Upper lobe of right lung (tissue), 1 donor: ENCODE measurements around the gene MYO7A. TPM values are rescaled to one million over a fixed set of nuclear protein-coding genes. Genes with fewer than 3 reads are reported as not detected.

Source experiments
- ATAC-seq: fragments of 200-7000 bp; cut with Tn5 transposase; one replicate; pipeline ENCODE4 v1.9.1; 2020; ENCODE audit warnings: mild to moderate bottlenecking, moderate library complexity
- DNase-seq: peaks from one replicate; pipeline ENCODE4 v3.0.0-alpha.2; 2020
- H3K27ac ChIP-seq: fragments of 200-600 bp; one replicate; pipeline ENCODE4 v1.8.0; 2022
- H3K27me3 ChIP-seq: fragments of 200-600 bp; one replicate; pipeline ENCODE4 v1.8.0; 2022; ENCODE audit warnings: mild to moderate bottlenecking
- H3K36me3 ChIP-seq: fragments of 200-600 bp; one replicate; pipeline ENCODE4 v1.8.0; 2022
- H3K4me1 ChIP-seq: fragments of 200-600 bp; one replicate; pipeline ENCODE4 v1.8.0; 2022
- H3K4me3 ChIP-seq: fragments of 200-600 bp; one replicate; pipeline ENCODE4 v1.8.0; 2022; ENCODE audit warnings: mild to moderate bottlenecking
- H3K9me3 ChIP-seq: fragments of 200-600 bp; one replicate; pipeline ENCODE4 v1.8.0; 2022
- intact Hi-C: fragments of 100-400 bp; cut with DNase I; formaldehyde crosslinking; loops from one replicate; pipeline ENCODE4 v1.11.0; 2022
- total RNA-seq: library from RNA; stranded (reverse); fragmentation: NEBNext Ultra II Directional; extraction: Animal tissue kit (Norgen Biotek cat#: 25700); gene quantifications from one replicate; pipeline ENCODE4 v1.2.1, GENCODE V29; 2021
- TF ChIP-seq, protein P1 (sequence below): fragments of 200-600 bp; IDR thresholded peaks from one replicate; pipeline ENCODE4 v1.8.0; 2022; ENCODE audit warnings: antibody characterized with exemption
- donor health status: DM: no; HTN: yes; CAD: no; lungs with severe emphysema.

The MYO7A gene
- total RNA-seq, 1 donor from 2014 or later: 3.6 TPM

DNA sequence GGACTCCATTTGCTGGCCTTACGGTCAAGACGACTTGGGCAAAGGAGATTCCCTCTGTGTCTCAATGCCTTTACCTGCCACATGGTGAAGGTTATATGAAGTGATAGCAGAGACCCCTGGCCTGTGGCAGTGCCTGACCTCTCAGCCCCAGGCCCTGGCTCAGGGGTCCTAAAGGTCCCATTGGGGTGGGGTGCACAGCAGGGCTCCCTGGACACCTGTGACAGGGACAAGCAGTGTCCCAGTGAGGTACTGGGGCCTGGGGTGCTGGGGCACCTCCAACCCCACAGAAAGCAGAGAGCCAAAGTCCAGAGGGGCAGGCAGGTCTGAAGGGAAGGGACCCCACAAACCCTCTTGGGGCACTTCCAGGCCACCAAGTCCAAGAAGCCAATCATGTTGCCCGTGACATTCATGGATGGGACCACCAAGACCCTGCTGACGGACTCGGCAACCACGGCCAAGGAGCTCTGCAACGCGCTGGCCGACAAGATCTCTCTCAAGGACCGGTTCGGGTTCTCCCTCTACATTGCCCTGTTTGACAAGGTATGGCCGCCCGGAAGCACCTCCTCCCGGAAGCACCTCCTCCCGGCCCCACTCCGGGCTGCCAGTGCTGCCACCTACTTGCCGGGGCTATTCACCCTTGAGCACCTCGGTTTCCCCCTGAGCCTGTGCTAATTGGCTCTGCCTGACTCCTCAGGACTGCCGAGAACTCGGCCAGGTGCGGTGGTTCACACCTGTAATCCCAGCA lies 62.5 kb downstream of the MYO7A start:
- intact Hi-C loops: loop anchor here (10.0 kb wide), 1 partner anchor 364 kb away; no protein-coding TSS in a partner anchor
- no peaks in the 10 kb centered on the region for H3K36me3 ChIP-seq
- ATAC-seq (no peak), DNase-seq (no peak)
- no peaks in the 10 kb centered on the region for H3K9me3 ChIP-seq
- no peaks in the 10 kb centered on the region for H3K27me3 ChIP-seq
- H3K27ac ChIP-seq: no peak overlapping the region
- TF ChIP-seq, protein P1, sequence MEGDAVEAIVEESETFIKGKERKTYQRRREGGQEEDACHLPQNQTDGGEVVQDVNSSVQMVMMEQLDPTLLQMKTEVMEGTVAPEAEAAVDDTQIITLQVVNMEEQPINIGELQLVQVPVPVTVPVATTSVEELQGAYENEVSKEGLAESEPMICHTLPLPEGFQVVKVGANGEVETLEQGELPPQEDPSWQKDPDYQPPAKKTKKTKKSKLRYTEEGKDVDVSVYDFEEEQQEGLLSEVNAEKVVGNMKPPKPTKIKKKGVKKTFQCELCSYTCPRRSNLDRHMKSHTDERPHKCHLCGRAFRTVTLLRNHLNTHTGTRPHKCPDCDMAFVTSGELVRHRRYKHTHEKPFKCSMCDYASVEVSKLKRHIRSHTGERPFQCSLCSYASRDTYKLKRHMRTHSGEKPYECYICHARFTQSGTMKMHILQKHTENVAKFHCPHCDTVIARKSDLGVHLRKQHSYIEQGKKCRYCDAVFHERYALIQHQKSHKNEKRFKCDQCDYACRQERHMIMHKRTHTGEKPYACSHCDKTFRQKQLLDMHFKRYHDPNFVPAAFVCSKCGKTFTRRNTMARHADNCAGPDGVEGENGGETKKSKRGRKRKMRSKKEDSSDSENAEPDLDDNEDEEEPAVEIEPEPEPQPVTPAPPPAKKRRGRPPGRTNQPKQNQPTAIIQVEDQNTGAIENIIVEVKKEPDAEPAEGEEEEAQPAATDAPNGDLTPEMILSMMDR: no peak
- peaks cover 3% of the 10 kb centered on the region for H3K4me1 ChIP-seq
- no peak overlapping the region for H3K4me3 ChIP-seq

DNA sequence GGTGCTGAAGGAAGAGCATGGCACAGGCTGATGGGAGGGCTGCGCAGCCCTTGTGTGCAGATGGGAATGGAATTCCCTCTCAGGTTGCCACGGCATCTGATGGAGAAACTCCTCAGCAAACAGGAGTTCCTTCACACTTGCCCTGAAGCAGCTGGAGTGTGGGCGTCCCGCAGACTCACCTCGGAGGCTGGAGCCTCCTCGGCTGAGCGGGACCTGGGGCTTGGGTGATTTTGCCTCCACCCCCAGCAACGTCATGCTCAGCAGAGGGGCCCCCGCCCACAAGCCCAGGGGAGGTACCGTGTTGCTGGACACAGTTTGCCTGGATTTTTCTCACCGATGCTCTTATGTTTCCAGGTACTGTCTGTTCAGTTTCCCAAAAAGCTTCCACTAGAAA lies 63.4 kb downstream of the MYO7A start:
- Histone ChIP-seq H3K27me3 (no peaks in the 10 kb centered on the region), H3K4me3 (no peak overlapping the region), H3K27ac (no peak overlapping the region), H3K36me3 (no peaks in the 10 kb centered on the region), H3K9me3 (no peaks in the 10 kb centered on the region), H3K4me1 (peaks cover 3% of the 10 kb centered on the region)
- TF ChIP-seq, protein P1: no peak
- intact Hi-C loops: loop anchor here (10.0 kb wide), 1 partner anchor 363 kb away; no protein-coding TSS in a partner anchor
- DNase-seq (no peak), ATAC-seq (peak; percentile 26)

DNA sequence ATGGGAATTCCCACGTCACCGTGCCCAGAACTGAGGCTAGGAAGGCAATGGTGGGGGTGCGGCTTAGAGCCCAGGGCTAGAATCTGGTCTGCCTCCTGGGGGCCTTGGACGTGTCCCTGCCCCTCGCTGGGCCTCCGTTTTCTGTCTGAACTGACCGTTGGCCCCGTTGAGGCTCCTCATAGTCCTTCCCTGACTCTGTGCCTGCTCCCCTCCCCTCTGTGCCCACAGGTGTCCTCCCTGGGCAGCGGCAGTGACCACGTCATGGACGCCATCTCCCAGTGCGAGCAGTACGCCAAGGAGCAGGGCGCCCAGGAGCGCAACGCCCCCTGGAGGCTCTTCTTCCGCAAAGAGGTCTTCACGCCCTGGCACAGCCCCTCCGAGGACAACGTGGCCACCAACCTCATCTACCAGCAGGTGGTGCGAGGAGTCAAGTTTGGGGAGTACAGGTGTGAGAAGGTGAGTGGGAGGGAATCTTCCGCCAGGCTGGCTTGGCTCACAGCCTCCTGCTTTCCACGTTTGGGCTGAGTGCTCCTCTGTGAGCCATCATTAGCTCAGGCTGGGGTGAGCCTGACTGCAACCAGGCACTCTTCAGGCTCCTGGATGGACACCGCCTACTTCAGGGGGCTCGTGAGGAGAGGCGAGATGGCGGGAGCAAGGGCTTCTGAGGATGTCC lies 63.9 kb downstream of the MYO7A start:
- Histone ChIP-seq H3K27me3 (no peaks in the 10 kb centered on the region), H3K27ac (no peak overlapping the region), H3K9me3 (no peaks in the 10 kb centered on the region), H3K4me3 (no peak overlapping the region), H3K4me1 (peaks cover 3% of the 10 kb centered on the region), H3K36me3 (no peaks in the 10 kb centered on the region)
- TF ChIP-seq, protein P1: peak; percentile 52
- DNase-seq (peak; percentile 86), ATAC-seq (peak; percentile 83)
- intact Hi-C loops: loop anchor here (10.0 kb wide), 1 partner anchor 363 kb away; no protein-coding TSS in a partner anchor

DNA sequence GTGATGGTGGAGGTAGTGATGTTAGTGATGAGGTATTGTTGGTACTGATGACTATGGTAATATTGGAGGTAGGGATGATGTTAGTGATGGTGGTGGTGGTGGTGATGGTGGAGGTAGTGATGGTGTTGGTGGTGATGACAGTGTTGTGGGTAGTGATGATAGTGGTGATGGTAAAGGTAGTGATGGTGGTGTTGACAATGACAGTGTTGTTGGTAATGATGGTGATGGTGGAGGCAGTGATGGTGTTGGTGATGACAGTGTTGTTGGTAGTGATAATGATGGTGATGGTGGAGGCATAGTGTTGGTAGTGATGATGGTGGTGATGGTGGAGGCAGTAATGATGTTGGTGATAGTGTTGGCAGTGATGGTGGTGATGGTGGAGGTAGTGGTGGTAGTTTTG lies 65.1 kb downstream of the MYO7A start:
- no peak for DNase-seq
- Histone ChIP-seq H3K36me3 (no peaks in the 10 kb centered on the region), H3K4me3 (no peak overlapping the region), H3K4me1 (peaks cover under 1% of the 10 kb centered on the region), H3K9me3 (no peaks in the 10 kb centered on the region), H3K27ac (no peak overlapping the region), H3K27me3 (no peaks in the 10 kb centered on the region)
- ATAC-seq: no peak
- intact Hi-C loops: loop anchor here (10.0 kb wide), 1 partner anchor 362 kb away; no protein-coding TSS in a partner anchor
- TF ChIP-seq, protein P1: no peak

DNA sequence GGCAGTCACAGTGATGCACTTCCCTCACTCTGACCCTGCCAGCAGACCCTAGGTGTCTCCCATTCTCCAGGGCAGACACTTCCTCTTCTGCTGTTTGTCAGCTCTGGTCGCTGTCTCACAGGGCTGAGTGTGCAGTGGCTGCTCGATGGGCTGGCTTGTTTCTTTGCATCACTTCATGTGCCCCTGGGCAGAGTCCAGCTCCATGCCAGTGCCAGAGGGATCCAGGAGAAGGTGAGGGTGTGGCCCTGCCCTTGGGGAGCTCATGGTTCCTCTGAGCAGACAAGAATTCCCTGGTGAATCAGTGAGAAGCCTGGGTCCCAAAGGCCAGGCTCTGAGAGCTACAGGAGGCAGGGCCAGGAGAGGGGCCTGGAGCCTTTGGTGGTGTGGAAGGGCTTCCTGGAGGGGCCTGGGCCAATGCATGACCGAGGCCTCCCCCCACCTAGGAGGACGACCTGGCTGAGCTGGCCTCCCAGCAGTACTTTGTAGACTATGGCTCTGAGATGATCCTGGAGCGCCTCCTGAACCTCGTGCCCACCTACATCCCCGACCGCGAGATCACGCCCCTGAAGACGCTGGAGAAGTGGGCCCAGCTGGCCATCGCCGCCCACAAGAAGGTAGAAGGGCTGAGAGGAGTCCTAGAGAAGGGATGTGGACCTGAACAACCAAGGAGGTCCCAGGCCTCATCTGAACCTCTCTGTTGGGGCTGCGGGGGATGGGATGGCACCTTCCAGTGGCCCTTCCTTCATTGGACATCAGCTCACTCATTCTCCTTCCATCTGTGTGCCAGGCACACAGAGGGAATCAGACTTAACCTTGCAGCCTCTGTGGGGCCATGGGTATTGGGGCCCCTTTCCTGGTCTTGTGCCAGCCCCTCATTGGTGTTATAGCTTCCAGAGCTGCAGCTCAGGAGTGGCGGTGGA lies 66.1 kb downstream of the MYO7A start:
- Histone ChIP-seq H3K4me1 (no peaks in the 10 kb centered on the region), H3K4me3 (no peak overlapping the region), H3K27ac (no peak overlapping the region), H3K9me3 (no peaks in the 10 kb centered on the region), H3K36me3 (no peaks in the 10 kb centered on the region), H3K27me3 (no peaks in the 10 kb centered on the region)
- no peak for ATAC-seq
- intact Hi-C loops: loop anchor here (10.0 kb wide), 1 partner anchor 361 kb away; no protein-coding TSS in a partner anchor
- no peak for DNase-seq
- TF ChIP-seq, protein P1: no peak
